ENCODE measurements around the gene RNF217.
"Not testable (repeated sequence)": the region's sequence is repeated elsewhere in the genome, so short reads cannot be mapped to it uniquely, and the experiment has no call there.

Gene RNF217

GRCh38 chr6:125019281-125019680, 57.0 kb downstream of the RNF217 start:
- no peak for DNase-seq (ENCODE audit: low spot score)

GRCh38 chr6:125019918-125020317, 57.7 kb downstream of the RNF217 start:
- DNase-seq (ENCODE audit: low spot score), result no peak

- no peak for DNase-seq (ENCODE audit: low spot score)
Observed at GRCh38 chr6:125020385-125020784, 58.1 kb downstream of the RNF217 start.

- no peak for DNase-seq (ENCODE audit: low spot score)
Observed at GRCh38 chr6:125022391-125022989, 60.3 kb downstream of the RNF217 start.

- DNase-seq (ENCODE audit: low spot score), result no peak
Observed at GRCh38 chr6:125025164-125025854, 63.1 kb downstream of the RNF217 start.

GRCh38 chr6:125027287-125027686, 65.0 kb downstream of the RNF217 start:
- no peak for DNase-seq (ENCODE audit: low spot score)

GRCh38 chr6:125030969-125031368, 68.7 kb downstream of the RNF217 start:
- no peak for DNase-seq (ENCODE audit: low spot score)

- DNase-seq (ENCODE audit: low spot score), result no peak
Observed at GRCh38 chr6:125031385-125031784, 69.1 kb downstream of the RNF217 start.

- DNase-seq (ENCODE audit: low spot score), result not testable (repeated sequence)
Observed at GRCh38 chr6:125034929-125035328, 72.7 kb downstream of the RNF217 start.

- DNase-seq (ENCODE audit: low spot score), result not testable (repeated sequence)
Observed at GRCh38 chr6:125036486-125036885, 74.2 kb downstream of the RNF217 start.

GRCh38 chr6:125037827-125038226, 75.6 kb downstream of the RNF217 start:
- no peak for DNase-seq (ENCODE audit: low spot score)

GRCh38 chr6:125038925-125039324, 76.7 kb downstream of the RNF217 start:
- no peak for DNase-seq (ENCODE audit: low spot score)

GRCh38 chr6:125041740-125042459, 79.7 kb downstream of the RNF217 start:
- DNase-seq (ENCODE audit: low spot score), result no peak

GRCh38 chr6:125044066-125044465, 81.8 kb downstream of the RNF217 start:
- no peak for DNase-seq (ENCODE audit: low spot score)

- no peak for DNase-seq (ENCODE audit: low spot score)
Observed at GRCh38 chr6:125044667-125045066, 82.4 kb downstream of the RNF217 start.

GRCh38 chr6:125046107-125046925, 84.1 kb downstream of the RNF217 start:
- no peak for DNase-seq (ENCODE audit: low spot score)

GRCh38 chr6:125048274-125048673, 86.0 kb downstream of the RNF217 start:
- no peak for DNase-seq (ENCODE audit: low spot score)

GRCh38 chr6:125050663-125051318, 88.6 kb downstream of the RNF217 start:
- no peak for DNase-seq (ENCODE audit: low spot score)

- DNase-seq (ENCODE audit: low spot score), result no peak
Observed at GRCh38 chr6:125053809-125054208, 91.6 kb downstream of the RNF217 start.

GRCh38 chr6:125054331-125054730, 92.1 kb downstream of the RNF217 start:
- peak; percentile 33 for DNase-seq (ENCODE audit: low spot score)

GRCh38 chr6:125057392-125058246, 95.4 kb downstream of the RNF217 start:
- no peak for DNase-seq (ENCODE audit: low spot score)

All from putamen (tissue), 1 donor.